Measurements from ENCODE around the gene FANCC. TPM values are rescaled to one million over a fixed set of nuclear protein-coding genes. Genes with fewer than 3 reads are reported as not detected.

Gene FANCC
- total and polyA plus RNA-seq, 11 donors = 2.4 to 6.2 (median 4.2) TPM

- no peaks in the 10 kb centered on the region for H3K9me3 ChIP-seq
- no peak for DNase-seq
- WGBS, 4 donors = 90 to 93% (median 91%) methylated on average over 8 of the region's 8 CpGs
- H3K27me3 ChIP-seq = no peaks in the 10 kb centered on the region
- intact Hi-C loops (cut with DNase I) = loop anchor here in 9 of 10 donors (2.0 to 5.0 kb wide), 9 partner anchors 122 to 1088 kb away; no protein-coding TSS in a partner anchor
- H3K27ac ChIP-seq = no peak overlapping the region
- peaks cover 0 to 24% (median 8%) of the 10 kb centered on the region in 12 donors for H3K4me1 ChIP-seq
- TF ChIP-seq POLR2A (IDR thresholded peaks at IDR 0.05) (no peak), CTCF (IDR thresholded peaks at IDR 0.05) (no peak)
- no peak for ATAC-seq
- no peaks in the 10 kb centered on the region for H3K36me3 ChIP-seq
- no peak overlapping the region for H3K4me3 ChIP-seq
These were observed 187.8 kb downstream of the FANCC start for GRCh38 chr9:95129476-95130291.

GRCh38 chr9:95128177-95128524 lies 189.4 kb downstream of the FANCC start:
- Histone ChIP-seq H3K27ac (no peak overlapping the region), H3K9me3 (no peaks in the 10 kb centered on the region), H3K27me3 (no peaks in the 10 kb centered on the region), H3K4me1 (peaks cover 0 to 24% (median 8%) of the 10 kb centered on the region in 12 donors), H3K4me3 (no peak overlapping the region), H3K36me3 (no peaks in the 10 kb centered on the region)
- TF ChIP-seq POLR2A (IDR thresholded peaks at IDR 0.05) = no peak
- no peak for TF ChIP-seq CTCF (IDR thresholded peaks at IDR 0.05)
- no peak for ATAC-seq
- WGBS, 4 donors = 86 to 89% (median 88%) methylated on average over 4 of the region's 4 CpGs
- intact Hi-C loops (cut with DNase I) = loop anchor here in 5 of 10 donors (2.0 to 5.0 kb wide), 4 partner anchors 121 to 447 kb away; no protein-coding TSS in a partner anchor
- no peak for DNase-seq

- peak overlapping the region in 11 of 12 donors; percentile 8 to 58 (median 45) for H3K4me3 ChIP-seq
- H3K27me3 ChIP-seq = no peaks in the 10 kb centered on the region
- peak; percentile 86 to 92 (median 88) for DNase-seq
- peak; percentile 83 to 91 (median 89) for ATAC-seq
- no peaks in the 10 kb centered on the region for H3K36me3 ChIP-seq
- 15 to 23% (median 17%) methylated on average over 32 to 35 of the region's 35 CpGs for WGBS, 4 donors
- peaks cover 0 to 24% (median 8%) of the 10 kb centered on the region in 12 donors for H3K4me1 ChIP-seq
- no peaks in the 10 kb centered on the region for H3K9me3 ChIP-seq
- TF ChIP-seq POLR2A (IDR thresholded peaks at IDR 0.05) = no peak
- peak; percentile 92 to 99 (median 98) for TF ChIP-seq CTCF (IDR thresholded peaks at IDR 0.05)
- H3K27ac ChIP-seq = peak overlapping the region in 4 of 12 donors; percentile 25 to 59 (median 48)
- intact Hi-C loops (cut with DNase I) = loop anchor here in 6 of 10 donors (1.0 to 5.0 kb wide), 6 partner anchors 120 to 447 kb away; no protein-coding TSS in a partner anchor
These were observed 190.0 kb downstream of the FANCC start for GRCh38 chr9:95127249-95128176.
